Muscle of back (tissue), 13 donors: Measurements from ENCODE around the gene TBX22. TPM values are rescaled to one million over a fixed set of nuclear protein-coding genes. Genes with fewer than 3 reads are reported as not detected.
"Not testable (repeated sequence)": the region's sequence is repeated elsewhere in the genome, so short reads cannot be mapped to it uniquely, and the experiment has no call there.

Experiments
- DNase-seq, 3 donors: peaks; one replicate each; pipeline versions ENCODE4 v3.0.0 to v3.0.0-alpha.2; 2013
- long read RNA-seq, 9 donors: transcript quantifications; one replicate each; lab custom pipeline, GENCODE V29; 2026
- polyA plus RNA-seq, 10 donors: library from polyadenylated mRNA; unstranded; fragments of 120-200 nt; gene quantifications; one replicate each; pipeline ENCODE4 v1.2.1, GENCODE V29; 2013; ENCODE audit not compliant: insufficient read length in 10 of 10

The TBX22 gene, protein sequence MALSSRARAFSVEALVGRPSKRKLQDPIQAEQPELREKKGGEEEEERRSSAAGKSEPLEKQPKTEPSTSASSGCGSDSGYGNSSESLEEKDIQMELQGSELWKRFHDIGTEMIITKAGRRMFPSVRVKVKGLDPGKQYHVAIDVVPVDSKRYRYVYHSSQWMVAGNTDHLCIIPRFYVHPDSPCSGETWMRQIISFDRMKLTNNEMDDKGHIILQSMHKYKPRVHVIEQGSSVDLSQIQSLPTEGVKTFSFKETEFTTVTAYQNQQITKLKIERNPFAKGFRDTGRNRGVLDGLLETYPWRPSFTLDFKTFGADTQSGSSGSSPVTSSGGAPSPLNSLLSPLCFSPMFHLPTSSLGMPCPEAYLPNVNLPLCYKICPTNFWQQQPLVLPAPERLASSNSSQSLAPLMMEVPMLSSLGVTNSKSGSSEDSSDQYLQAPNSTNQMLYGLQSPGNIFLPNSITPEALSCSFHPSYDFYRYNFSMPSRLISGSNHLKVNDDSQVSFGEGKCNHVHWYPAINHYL
- polyA plus RNA-seq: under 1 TPM in 5 of 10 donors, not detected in 5; 0.07 to 0.33 (median 0.10) TPM
- long read RNA-seq, donor 1: 0 reads
- long read RNA-seq, donor 2: 0 reads
- long read RNA-seq, donor 3: 0 reads
- long read RNA-seq, donor 4: 0 reads
- long read RNA-seq, donor 5: 0 reads
- long read RNA-seq, donor 6: 0 reads
- long read RNA-seq, donor 7: 0 reads
- long read RNA-seq, donor 8: 0 reads
- long read RNA-seq, donor 9: 0 reads

DNA sequence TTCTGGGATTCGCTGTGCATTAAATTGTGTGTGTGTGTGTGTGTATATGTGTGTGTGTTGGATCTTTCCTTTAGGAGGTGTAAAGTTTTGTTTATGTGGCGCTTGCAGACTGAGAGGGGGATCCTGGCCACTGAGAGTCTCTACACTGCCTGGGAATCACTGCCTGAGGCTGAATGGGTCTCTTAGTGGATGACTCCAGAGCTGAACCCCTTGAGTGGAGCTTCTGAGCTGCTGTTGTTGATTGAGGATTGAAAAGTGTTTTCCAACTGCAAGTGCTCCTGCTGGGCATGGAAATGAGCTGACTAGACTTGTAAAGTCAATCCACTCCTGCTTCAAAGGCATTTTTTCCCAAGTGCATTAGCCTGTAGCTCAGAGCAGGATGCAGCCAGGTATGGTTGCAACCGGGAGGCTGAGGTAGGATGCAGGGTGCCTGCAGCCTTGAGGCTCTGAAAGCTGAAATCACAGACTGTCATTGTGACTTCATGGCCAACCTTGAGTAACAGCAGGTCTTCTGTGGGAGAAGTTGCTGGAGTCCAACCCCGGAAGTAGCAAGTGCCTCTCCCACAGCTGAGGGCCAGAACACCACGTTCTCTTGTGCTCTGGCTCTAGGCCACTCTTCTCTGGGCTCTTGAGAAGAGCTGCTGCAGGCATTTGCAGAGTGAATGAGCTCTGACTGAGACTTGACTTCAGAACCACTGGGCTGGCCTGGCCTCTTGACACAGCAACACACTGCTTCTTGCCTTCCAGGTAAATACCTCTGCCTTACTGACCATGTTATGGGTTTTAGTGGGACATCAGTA lies at the start of gene TBX22:
Gene TBX22 (plus strand): TSS at position 613 of the 800 bp plus-strand sequence. CDS start 7,517 bp downstream, outside the sequence.
- DNase-seq: no peak

- no peak for DNase-seq
Measured at GRCh38 chrX:79975605-79976004, 38.9 kb upstream of the TBX22 start.

DNA sequence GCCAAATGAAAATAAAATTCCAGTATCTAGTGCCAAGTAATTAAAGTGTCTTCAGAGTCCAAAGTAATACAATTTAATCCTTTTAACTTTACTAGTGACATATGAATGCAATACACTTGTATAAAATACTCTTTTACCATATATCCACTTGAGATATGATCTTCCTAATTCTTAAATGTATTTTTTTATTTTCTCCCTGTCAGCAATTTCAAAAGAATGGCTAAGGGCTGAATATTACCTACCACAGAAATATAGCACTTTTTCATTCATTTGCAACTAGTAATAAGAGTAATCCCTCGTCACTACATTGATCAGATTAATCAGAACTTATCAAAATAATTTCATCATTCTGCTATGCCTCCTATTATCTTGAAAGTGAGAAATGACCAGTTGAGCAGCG lies 10.1 kb upstream of the TBX22 start:
- DNase-seq: no peak

DNA sequence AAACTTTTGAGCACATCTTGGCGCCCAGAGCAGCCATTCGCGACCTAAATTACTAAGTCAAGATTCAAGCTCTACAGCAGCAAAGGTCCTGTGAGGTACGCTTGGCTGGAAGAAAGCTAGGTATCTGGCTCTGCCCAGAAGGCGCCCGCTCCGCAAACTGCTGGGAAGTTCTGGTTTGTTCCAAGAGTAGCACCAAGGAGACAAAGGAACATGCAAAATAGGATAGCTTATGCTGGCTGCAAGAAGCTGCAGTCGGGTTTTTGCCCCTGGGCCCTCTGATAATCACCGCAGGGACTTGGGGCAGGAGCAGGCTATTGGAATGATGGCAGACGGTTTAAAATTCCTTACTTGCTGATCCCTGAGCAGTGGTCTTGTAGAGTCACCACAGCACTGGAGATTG lies 3.0 kb upstream of the TBX22 start:
- DNase-seq: no peak

DNA sequence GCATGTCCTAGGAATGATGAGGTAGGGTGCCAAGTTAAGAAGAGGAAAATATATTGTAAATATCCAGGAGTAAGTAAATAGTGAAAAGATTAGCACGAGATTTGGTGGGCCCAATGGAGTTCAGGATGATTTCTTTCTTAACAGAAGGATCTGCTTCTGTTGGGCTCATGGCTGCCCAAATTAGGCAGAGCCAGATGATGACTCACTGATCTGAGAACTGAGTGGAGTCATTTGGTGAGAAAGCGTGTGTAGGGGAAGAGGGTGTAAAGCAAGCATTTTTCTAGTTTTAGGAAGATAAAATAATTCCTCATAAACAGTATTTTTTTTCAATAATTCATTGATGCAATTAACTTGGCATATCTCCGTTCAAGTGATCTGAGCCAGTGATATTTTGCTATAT lies 1.6 kb downstream of the TBX22 start:
- no peak for DNase-seq

- no peak for DNase-seq
Measured at GRCh38 chrX:80021621-80022020, 7.1 kb downstream of the TBX22 start.

GRCh38 chrX:80022363-80023031 lies 7.9 kb downstream of the TBX22 start:
- DNase-seq: peak in 1 of 3 donors; percentile 47

DNA sequence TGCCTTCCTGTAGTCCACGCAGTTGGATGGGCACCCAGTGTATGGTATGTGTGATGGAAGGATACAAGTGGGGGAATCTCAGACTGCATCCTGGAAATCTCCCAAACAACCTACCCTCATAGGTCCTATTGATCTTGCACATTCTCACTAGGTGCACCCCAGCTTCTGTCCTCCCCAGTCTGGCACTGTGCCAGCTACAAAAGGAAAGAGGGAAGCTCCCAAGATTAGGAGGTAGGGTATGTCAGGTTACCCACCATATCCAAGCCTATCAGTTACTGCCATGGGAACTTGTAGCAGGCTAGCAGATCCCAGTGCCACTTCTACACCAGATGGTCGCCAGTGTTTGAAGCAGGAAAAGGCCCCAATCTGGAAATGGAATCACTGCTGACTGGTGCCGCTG lies 11.6 kb downstream of the TBX22 start:
- DNase-seq: no peak

DNA sequence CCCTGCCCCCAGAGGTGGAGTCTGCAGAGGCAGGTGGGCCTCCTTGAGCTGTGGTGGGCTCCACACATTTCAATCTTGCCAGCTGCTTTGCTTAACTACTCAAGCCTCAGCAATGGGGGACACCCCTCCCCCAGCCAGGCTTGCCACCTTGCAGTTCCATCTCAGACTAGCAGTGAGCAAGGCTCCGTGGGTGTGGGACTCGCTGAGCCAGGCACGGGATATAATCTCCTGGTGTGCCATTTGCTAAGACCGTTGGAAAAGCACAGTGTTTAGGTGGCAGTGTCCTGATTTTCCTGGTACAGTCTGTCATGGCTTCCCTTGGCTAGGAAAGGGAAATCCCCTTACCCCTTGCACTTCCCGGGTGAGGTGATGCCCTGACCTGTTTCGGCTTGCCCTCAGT lies 51.6 kb downstream of the TBX22 start:
- DNase-seq: not testable (repeated sequence)

GRCh38 chrX:80075625-80076024 lies 61.1 kb downstream of the TBX22 start:
- not testable (repeated sequence) for DNase-seq
